HG03039 (cell line): Measurements from ENCODE around the gene UFD1.
A peak's percentile ranks its signal among the peaks of the same experiment; 100 is the strongest.

Source experiments
- ATAC-seq: cut with Tn5 transposase; IDR thresholded peaks from one replicate; pipeline ENCODE4 v1.9.1; 2021; ENCODE audit warnings: mild to moderate bottlenecking, moderate library complexity; ENCODE audit not compliant: unreplicated experiment

UFD1 gene

GRCh38 chr22:19478901-19479354 lies at the start of gene UFD1:
TSS of gene UFD1 (minus strand) at chr22:19479193. CDS start at chr22:19479085, 108 bp downstream.
- peak; percentile 40 for ATAC-seq

GRCh38 chr22:19527861-19528417 lies 48.9 kb upstream of the UFD1 start:
- ATAC-seq: no peak

GRCh38 chr22:19527321-19527721 lies 48.3 kb upstream of the UFD1 start:
- ATAC-seq: no peak

- ATAC-seq: no peak
These were observed 47.7 kb upstream of the UFD1 start for GRCh38 chr22:19526702-19527111.

- no peak for ATAC-seq
These were observed 47.2 kb upstream of the UFD1 start for GRCh38 chr22:19526076-19526701.

GRCh38 chr22:19525666-19526065 lies 46.7 kb upstream of the UFD1 start:
- no peak for ATAC-seq

GRCh38 chr22:19525116-19525660 lies 46.2 kb upstream of the UFD1 start:
- ATAC-seq: no peak

- no peak for ATAC-seq
These were observed 45.5 kb upstream of the UFD1 start, which contains the start of gene CLDN5 for GRCh38 chr22:19524170-19525115. TSS of gene CLDN5 (minus strand) at chr22:19524410. CDS start at chr22:19524255, 155 bp downstream.

- ATAC-seq: no peak
These were observed 44.5 kb upstream of the UFD1 start for GRCh38 chr22:19523240-19524169.

GRCh38 chr22:19522881-19523239 lies 43.9 kb upstream of the UFD1 start:
- ATAC-seq: no peak

GRCh38 chr22:19522190-19522880 lies 43.3 kb upstream of the UFD1 start:
- ATAC-seq: no peak

- ATAC-seq: no peak
These were observed 41.7 kb upstream of the UFD1 start for GRCh38 chr22:19520566-19521305.

GRCh38 chr22:19520007-19520406 lies 41.0 kb upstream of the UFD1 start:
- ATAC-seq: no peak

GRCh38 chr22:19519041-19519926 lies 40.3 kb upstream of the UFD1 start:
- no peak for ATAC-seq

GRCh38 chr22:19518635-19519034 lies 39.6 kb upstream of the UFD1 start:
- ATAC-seq: no peak

- ATAC-seq: no peak
These were observed 39.1 kb upstream of the UFD1 start for GRCh38 chr22:19517919-19518611.

GRCh38 chr22:19517171-19517500 lies 38.1 kb upstream of the UFD1 start:
- ATAC-seq: no peak
